Measurements from ENCODE around the gene DGKG. TPM values are rescaled to one million over a fixed set of nuclear protein-coding genes. Genes with fewer than 3 reads are reported as not detected.

The DGKG gene
- total RNA-seq, 4 donors from 2014 or later: 1.3 to 5.7 (median 2.3) TPM

GRCh38 chr3:186314896-186315295 is 47.1 kb downstream of the DGKG start:
- no peak for DNase-seq (ENCODE audit: low spot score in 2 of 2)
- WGBS, 2 donors: 92 to 95% methylated on average over 3 of the region's 3 CpGs
- TF ChIP-seq CTCF (IDR thresholded peaks at IDR 0.05): no peak
- TF ChIP-seq EP300 (IDR thresholded peaks at IDR 0.05): no peak
- no peak overlapping the region for H3K27ac ChIP-seq
- H3K4me1 ChIP-seq: no peaks in the 10 kb centered on the region
- H3K9me3 ChIP-seq: no peaks in the 10 kb centered on the region
- no peaks in the 10 kb centered on the region for H3K27me3 ChIP-seq
- H3K4me3 ChIP-seq: no peak overlapping the region
- no peaks in the 10 kb centered on the region for H3K36me3 ChIP-seq

GRCh38 chr3:186311441-186311840 is 50.6 kb downstream of the DGKG start:
- H3K4me3 ChIP-seq: no peak overlapping the region
- H3K27ac ChIP-seq: no peak overlapping the region
- TF ChIP-seq EP300 (IDR thresholded peaks at IDR 0.05) (no peak), CTCF (IDR thresholded peaks at IDR 0.05) (no peak), POLR2A (IDR thresholded peaks at IDR 0.05) (no peak)
- DNase-seq (ENCODE audit: low spot score in 2 of 2): no peak
- H3K36me3 ChIP-seq: no peaks in the 10 kb centered on the region
- 85% methylated on average over 3 of the region's 3 CpGs for WGBS, 2 donors
- H3K9me3 ChIP-seq: no peaks in the 10 kb centered on the region
- no peaks in the 10 kb centered on the region for H3K27me3 ChIP-seq
- H3K4me1 ChIP-seq: no peaks in the 10 kb centered on the region

- no peak overlapping the region for H3K4me3 ChIP-seq
- no peaks in the 10 kb centered on the region for H3K4me1 ChIP-seq
- H3K36me3 ChIP-seq: no peaks in the 10 kb centered on the region
- H3K27me3 ChIP-seq: no peaks in the 10 kb centered on the region
- TF ChIP-seq CTCF (IDR thresholded peaks at IDR 0.05) (no peak), POLR2A (IDR thresholded peaks at IDR 0.05) (no peak), EP300 (IDR thresholded peaks at IDR 0.05) (no peak)
- no peaks in the 10 kb centered on the region for H3K9me3 ChIP-seq
- no peak overlapping the region for H3K27ac ChIP-seq
- WGBS, 2 donors: 82 to 90% methylated on average over 1 of the region's 1 CpG
- DNase-seq (ENCODE audit: low spot score in 2 of 2): no peak
These were observed 53.5 kb downstream of the DGKG start for GRCh38 chr3:186308549-186308948.

- DNase-seq (ENCODE audit: low spot score in 2 of 2): no peak
- H3K27ac ChIP-seq: no peak overlapping the region
- no peaks in the 10 kb centered on the region for H3K9me3 ChIP-seq
- H3K4me1 ChIP-seq: no peaks in the 10 kb centered on the region
- H3K4me3 ChIP-seq: no peak overlapping the region
- TF ChIP-seq EP300 (IDR thresholded peaks at IDR 0.05): no peak
- TF ChIP-seq POLR2A (IDR thresholded peaks at IDR 0.05): no peak
- TF ChIP-seq CTCF (IDR thresholded peaks at IDR 0.05): no peak
- H3K27me3 ChIP-seq: no peaks in the 10 kb centered on the region
- 68 to 72% methylated on average over 3 of the region's 3 CpGs for WGBS, 2 donors
- no peaks in the 10 kb centered on the region for H3K36me3 ChIP-seq
These were observed 54.3 kb downstream of the DGKG start for GRCh38 chr3:186307594-186308221.

GRCh38 chr3:186305286-186305685 is 56.7 kb downstream of the DGKG start:
- no peak for TF ChIP-seq CTCF (IDR thresholded peaks at IDR 0.05)
- TF ChIP-seq POLR2A (IDR thresholded peaks at IDR 0.05): no peak
- TF ChIP-seq EP300 (IDR thresholded peaks at IDR 0.05): no peak
- H3K4me3 ChIP-seq: no peak overlapping the region
- no peak for DNase-seq (ENCODE audit: low spot score in 2 of 2)
- 77 to 82% methylated on average over 2 of the region's 2 CpGs for WGBS, 2 donors
- no peaks in the 10 kb centered on the region for H3K27me3 ChIP-seq
- H3K36me3 ChIP-seq: no peaks in the 10 kb centered on the region
- H3K9me3 ChIP-seq: no peaks in the 10 kb centered on the region
- H3K27ac ChIP-seq: no peak overlapping the region
- no peaks in the 10 kb centered on the region for H3K4me1 ChIP-seq

Data from tibial nerve (tissue), 4 donors.